GM15510 (cell line): ENCODE measurements around the gene LYPD6B.

Source experiments
- POLR2A ChIP-seq: IDR thresholded peaks from 3 replicates; pipeline ENCODE4 v1.6.1; 2011; ENCODE audit warnings: borderline replicate concordance; ENCODE audit not compliant: insufficient read length; ENCODE audit errors: extremely low read depth

LYPD6B gene

GRCh38 chr2:149068225-149068995 lies 29.9 kb downstream of the LYPD6B start:
- TF ChIP-seq POLR2A, result no peak

- TF ChIP-seq POLR2A, result no peak
These were observed 30.7 kb downstream of the LYPD6B start for GRCh38 chr2:149068996-149069888.

- no peak for TF ChIP-seq POLR2A
These were observed 32.3 kb downstream of the LYPD6B start for GRCh38 chr2:149070681-149071320.

- TF ChIP-seq POLR2A, result no peak
These were observed 36.6 kb downstream of the LYPD6B start for GRCh38 chr2:149075105-149075504.

- no peak for TF ChIP-seq POLR2A
These were observed 37.4 kb downstream of the LYPD6B start for GRCh38 chr2:149075853-149076252.

- no peak for TF ChIP-seq POLR2A
These were observed 38.4 kb downstream of the LYPD6B start for GRCh38 chr2:149076863-149077412.

GRCh38 chr2:149077861-149078260 lies 39.4 kb downstream of the LYPD6B start:
- TF ChIP-seq POLR2A, result no peak

- no peak for TF ChIP-seq POLR2A
These were observed 41.6 kb downstream of the LYPD6B start for GRCh38 chr2:149080099-149080498.

GRCh38 chr2:149080971-149081370 lies 42.5 kb downstream of the LYPD6B start:
- no peak for TF ChIP-seq POLR2A

GRCh38 chr2:149082079-149082478 lies 43.6 kb downstream of the LYPD6B start:
- no peak for TF ChIP-seq POLR2A

- no peak for TF ChIP-seq POLR2A
These were observed 44.2 kb downstream of the LYPD6B start for GRCh38 chr2:149082735-149083134.

- TF ChIP-seq POLR2A, result no peak
These were observed 46.7 kb downstream of the LYPD6B start for GRCh38 chr2:149084924-149085795.

- TF ChIP-seq POLR2A, result no peak
These were observed 49.3 kb downstream of the LYPD6B start for GRCh38 chr2:149087751-149088150.

GRCh38 chr2:149089068-149089467 lies 50.6 kb downstream of the LYPD6B start:
- TF ChIP-seq POLR2A, result no peak
